K562 (cell line): ENCODE data around the gene DDIT3. TPM values are rescaled to one million over a fixed set of nuclear protein-coding genes. Genes with fewer than 3 reads are reported as not detected.

Experiments used
- ATAC-seq: fragments of 200-7000 bp; cut with Tn5 transposase; 3 replicates; pipeline ENCODE4 v1.9.1; 2020; ENCODE audit warnings: moderate library complexity
- BruUV-seq: library from RNA; stranded (reverse); fragments of 400-500 nt; replicated peaks from 2 replicates; lab custom pipeline; 2021; lab: Mats Ljungman, UMichigan
- CTCF ChIA-PET: fragments of 300-600 bp; formaldehyde crosslinking; extraction: SDS; loops from one replicate; lab custom pipeline; 2021; ENCODE audit warnings: low intra/inter-chr PET ratio; lab: Yijun Ruan, JAX
- POLR2A ChIA-PET: fragments of 300-600, 350-650 bp; sonication (Branson Sonifier 250); formaldehyde crosslinking; extraction: SDS; loops from one replicate; lab custom pipeline; 2021; ENCODE audit warnings: antibody characterized with exemption, inconsistent platforms; lab: Yijun Ruan, JAX
- DNase-seq, 4 experiments: peaks; one replicate each; pipeline versions ENCODE4 v3.0.0 to v3.0.0-alpha.2; 2011 to 2018; ENCODE audit warnings: low spot score in 3 of 4, mixed read lengths in 3 of 4; ENCODE audit errors: extremely low read depth in 1 of 4
- FAIRE-seq: peaks from 2 replicates; lab custom pipeline; 2011; peaks lifted over from hg19 to GRCh38; lab: Jason Lieb, UNC
- H2AFZ ChIP-seq: 2 replicates; pipeline ENCODE4 v1.6.0; 2011; ENCODE audit warnings: low read depth, low read length, control low read depth, inconsistent platforms
- H3K27ac ChIP-seq: fragments of 200-600 bp; 3 replicates; pipeline ENCODE4 v1.8.0; 2011; ENCODE audit warnings: low read depth, mild to moderate bottlenecking, control low read depth, inconsistent platforms, low read length, moderate library complexity, mixed read lengths; ENCODE audit errors: extremely low read depth
- H3K27me3 ChIP-seq, 2 experiments: fragments of 300-600 bp in 1 of 2; 2 replicates in 1 of 2; 3 replicates in 1 of 2; pipeline versions ENCODE4 v1.6.0 to v1.8.0; 2011; ENCODE audit warnings: inconsistent platforms in 2 of 2, low read length in 2 of 2, mild to moderate bottlenecking in 1 of 2, mixed read lengths in 1 of 2, moderate library complexity in 1 of 2; ENCODE audit not compliant: control insufficient read depth in 2 of 2, insufficient read depth in 2 of 2
- H3K36me3 ChIP-seq: fragments of 300-600 bp; 3 replicates; pipeline ENCODE4 v1.8.0; 2011; ENCODE audit warnings: mild to moderate bottlenecking, low read length, inconsistent platforms; ENCODE audit not compliant: control insufficient read depth, insufficient read depth
- H3K4me1 ChIP-seq, 2 experiments: fragments of 200-600 bp in 1 of 2; replicated peaks in 1 of 2; 2 replicates in 1 of 2; 3 replicates in 1 of 2; pipeline versions ENCODE4 v1.5.1 to v1.8.0; 2011; ENCODE audit warnings: inconsistent platforms in 2 of 2, low read length in 2 of 2, mild to moderate bottlenecking in 1 of 2, mixed read lengths in 1 of 2, moderate library complexity in 1 of 2; ENCODE audit not compliant: control insufficient read depth in 2 of 2, insufficient read depth in 2 of 2
- H3K4me2 ChIP-seq: 2 replicates; pipeline ENCODE4 v1.6.1; 2011; ENCODE audit warnings: low read length, control low read depth, inconsistent platforms, mixed read lengths; ENCODE audit not compliant: insufficient read depth
- H3K4me3 ChIP-seq: fragments of 200-600 bp; sonication (generic), shearing (Covaris generic); 2 replicates; pipeline ENCODE4 v1.5.1; 2016; ENCODE audit warnings: control low read depth, inconsistent platforms
- H3K79me2 ChIP-seq: fragments of 200-600 bp; 3 replicates; pipeline ENCODE4 v1.8.0; 2011; ENCODE audit warnings: low read length, inconsistent platforms; ENCODE audit not compliant: control insufficient read depth, insufficient read depth
- H3K9ac ChIP-seq, 2 experiments: 2 replicates each; pipeline versions ENCODE4 v1.6.0 to v1.6.1; 2011; ENCODE audit warnings: low read depth in 2 of 2, low read length in 2 of 2, control low read depth in 1 of 2, inconsistent platforms in 1 of 2, mild to moderate bottlenecking in 1 of 2, mixed read lengths in 1 of 2; ENCODE audit not compliant: insufficient read depth in 1 of 2
- H3K9me1 ChIP-seq: one replicate; pipeline ENCODE4 v1.6.0; 2011; ENCODE audit warnings: inconsistent platforms, mild to moderate bottlenecking, low read length, moderate library complexity; ENCODE audit not compliant: control insufficient read depth, insufficient read depth
- H3K9me3 ChIP-seq: replicated peaks from 2 replicates; pipeline ENCODE4 v1.5.1; 2011; ENCODE audit warnings: low read depth, low read length, inconsistent platforms; ENCODE audit not compliant: control insufficient read depth, insufficient read depth
- H4K20me1 ChIP-seq: replicated peaks from 2 replicates; pipeline ENCODE4 v1.6.1; 2011; ENCODE audit warnings: low read length, inconsistent platforms, mixed read lengths; ENCODE audit not compliant: control insufficient read depth, insufficient read depth
- ARNT ChIP-seq, 2 experiments: fragments of 450-650 bp; IDR thresholded peaks; 2 replicates each; pipeline ENCODE4 v1.6.1; 2016; ENCODE audit warnings: mild to moderate bottlenecking in 1 of 2
- HDAC1 ChIP-seq, 2 experiments: fragments of 450-650 bp; IDR thresholded peaks; 2 replicates each; pipeline ENCODE4 v1.6.1; 2016 to 2017; ENCODE audit warnings: inconsistent platforms in 1 of 2, mild to moderate bottlenecking in 1 of 2, moderate library complexity in 1 of 2
- POLR2AphosphoS5 ChIP-seq: IDR thresholded peaks from 2 replicates; pipeline ENCODE4 v1.6.1; 2011; ENCODE audit warnings: mild to moderate bottlenecking, low read depth, low read length, moderate library complexity; ENCODE audit not compliant: control insufficient read depth, insufficient read depth
- SAP30 ChIP-seq: fragments of 200-600 bp; sonication (generic); IDR thresholded peaks from 2 replicates; pipeline ENCODE4 v1.6.1; 2012; ENCODE audit warnings: borderline replicate concordance, low read depth, mild to moderate bottlenecking, moderate library complexity, low read length, control low read depth, inconsistent platforms; ENCODE audit not compliant: insufficient read depth, poor library complexity, severe bottlenecking
- ZBTB40 ChIP-seq, 2 experiments: fragments of 450-650 bp in 1 of 2; sonication (generic) in 1 of 2; formaldehyde crosslinking in 1 of 2; IDR thresholded peaks; 2 replicates each; pipeline versions ENCODE4 v1.7.1 to v1.9.0; 2016 to 2022; ENCODE audit warnings: inconsistent platforms in 1 of 2, mild to moderate bottlenecking in 1 of 2, missing genetic modification reagents in 1 of 2
- ZC3H4 ChIP-seq: sonication (generic); formaldehyde crosslinking; IDR thresholded peaks from 2 replicates; pipeline ENCODE4 v1.9.0; 2021; ENCODE audit warnings: missing genetic modification reagents, borderline replicate concordance
- WGBS: fragments of 100-300 bp; shearing (Covaris generic); methylation state at CpG from one replicate; pipeline ENCODE4 v1.1.6; 2016; ENCODE audit warnings: low coverage, mixed read lengths; ENCODE audit not compliant: insufficient coverage; ENCODE audit errors: missing lambda C conversion rate; 5-methylcytosine and 5-hydroxymethylcytosine counted together
- in situ Hi-C: fragments of 300-500 bp; cut with MboI; formaldehyde crosslinking; loops from 4 replicates; pipeline ENCODE4 v1.15.0; 2018; ENCODE audit warnings: inconsistent platforms, mixed read lengths
- intact Hi-C: fragments of 100-400 bp; cut with micrococcal nuclease; formaldehyde crosslinking; loops from 2 replicates; pipeline ENCODE4 v1.14.2; 2022
- polyA plus RNA-seq, 8 experiments: library from polyadenylated mRNA; depleted of rRNA in 4 of 8; stranded (reverse) in 5 of 8; unstranded in 3 of 8; fragments of >200 nt; fragmentation: Nextera tagmentation in 2 of 8; fragmentation: Illumina TruSeq in 1 of 8; extraction: Ambion mirVana in 2 of 8; extraction: Trizol in 1 of 8; gene quantifications; 2 replicates each; pipeline versions ENCODE4 v1.2.1 to v1.2.3, GENCODE V29; 2011 to 2014; ENCODE audit warnings: inconsistent platforms in 1 of 8, missing spikeins in 1 of 8
- total RNA-seq, 7 experiments: library from RNA; depleted of rRNA in 6 of 7; stranded (reverse); fragments of >200 nt in 6 of 7; fragmentation: Illumina TruSeq in 2 of 7; extraction: Trizol in 2 of 7; gene quantifications; 2 replicates each; pipeline versions ENCODE4 v1.2.1 to v1.2.3, GENCODE V29; 2011 to 2021; ENCODE audit warnings: low replicate concordance in 1 of 7

DDIT3 gene
- total and polyA plus RNA-seq, 9 of the 15 experiments (the other 6 are each of a cell fraction or from before 2014, with no cell fraction given): 59.1 to 272 (median 89.9) TPM

GRCh38 chr12:57511588-57512325, 8.6 kb downstream of the DDIT3 start:
- 98% methylated on average over 7 of the region's 7 CpGs for WGBS
- no peak overlapping the region for H3K4me3 ChIP-seq
- TF ChIP-seq ZC3H4 (CRISPR knock-in tag): no peak
- no peak for TF ChIP-seq HDAC1 (IDR thresholded peaks at IDR 0.05)
- no peak for TF ChIP-seq SAP30
- peak; percentile 27; the same call in 1 of the 2 replicates for TF ChIP-seq POLR2AphosphoS5
- TF ChIP-seq ZBTB40 (IDR thresholded peaks at IDR 0.05): no peak
- 0 out of 2 replicates have a peak, but pooled peaks have one; percentile 7 for TF ChIP-seq ZBTB40 (CRISPR knock-in tag; IDR thresholded peaks at IDR 0.05)
- TF ChIP-seq ARNT (IDR thresholded peaks at IDR 0.05): no peak
- no peaks in the 10 kb centered on the region for H3K27me3 ChIP-seq
- no TSS peak for BruUV-seq
- no peak overlapping the region for H3K9ac ChIP-seq
- ATAC-seq: no peak
- ChIA-PET POLR2A (interaction anchor here (0.7 to 10.1 kb wide), 6 partner anchors 8 to 53 kb away, joined by 3 to 184 read pairs (median 3); partner anchors contain the start of genes DCTN2 and DDIT3), CTCF (no interaction called here)
- H3K27ac ChIP-seq: no peak overlapping the region; the same call in 2 of the 3 replicates
- no peaks in the 10 kb centered on the region for H3K9me3 ChIP-seq
- peaks cover 18% of the 10 kb centered on the region for H4K20me1 ChIP-seq
- DNase-seq: no peak
- in situ Hi-C loops (no loop called here), intact Hi-C loops (no loop called here)
- no peak for FAIRE-seq
- H2AFZ ChIP-seq: no peak overlapping the region
- H3K4me1 ChIP-seq: peaks cover 0 to 2% of the 10 kb centered on the region in 2 experiments; a peak in 3 of 5 replicates
- peaks cover 71% of the 10 kb centered on the region for H3K36me3 ChIP-seq
- H3K79me2 ChIP-seq: peaks cover 5% of the 10 kb centered on the region; the same call in 2 of the 3 replicates
- H3K9me1 ChIP-seq: peaks cover under 1% of the 10 kb centered on the region
- no peak overlapping the region for H3K4me2 ChIP-seq
